A673 (cell line): ENCODE measurements around the gene EGFL6. TPM values are rescaled to one million over a fixed set of nuclear protein-coding genes. Genes with fewer than 3 reads are reported as not detected.

ENCODE experiments used
- BruUV-seq: library from RNA; stranded (reverse); fragments of 400-500 nt; replicated peaks from 2 replicates; lab custom pipeline; 2021; lab: Mats Ljungman, UMichigan
- CTCF ChIA-PET: fragments of 300-600 bp; sonication (Branson Sonifier 250); formaldehyde crosslinking; loops from one replicate; lab custom pipeline; 2022; ENCODE audit warnings: antibody characterized with exemption; lab: Charles Lee
- POLR2A ChIA-PET: fragments of 300-600 bp; sonication (Branson Sonifier 250); formaldehyde crosslinking; loops from one replicate; lab custom pipeline; 2022; ENCODE audit warnings: antibody characterized with exemption; ENCODE audit not compliant: low non-redundant PET; lab: Charles Lee
- DNase-seq: peaks from one replicate; pipeline ENCODE4 v3.0.0-alpha.2; 2015; ENCODE audit warnings: low spot score
- H3K27ac ChIP-seq: fragments of 200-600 bp; sonication (generic); 2 replicates; pipeline ENCODE4 v1.5.1; 2016; ENCODE audit warnings: mixed run types, low read depth, mild to moderate bottlenecking, mixed read lengths, antibody characterized with exemption, low read length; ENCODE audit not compliant: poor library complexity, severe bottlenecking
- H3K27me3 ChIP-seq: fragments of 200-600 bp; sonication (generic); replicated peaks from 2 replicates; pipeline ENCODE4 v1.6.1; 2017; ENCODE audit warnings: mixed run types, low read depth, mild to moderate bottlenecking, mixed read lengths, antibody characterized with exemption, low read length; ENCODE audit not compliant: insufficient read depth, poor library complexity
- H3K36me3 ChIP-seq: fragments of 200-600 bp; sonication (generic); 2 replicates; pipeline ENCODE4 v1.6.1; 2016; ENCODE audit warnings: mixed run types, mild to moderate bottlenecking, mixed read lengths, antibody characterized with exemption, low read length; ENCODE audit not compliant: insufficient read depth, poor library complexity, severe bottlenecking
- H3K4me1 ChIP-seq: fragments of 200-600 bp; sonication (generic); 2 replicates; pipeline ENCODE4 v1.6.1; 2017; ENCODE audit warnings: mixed run types, mild to moderate bottlenecking, mixed read lengths, antibody characterized with exemption, low read length; ENCODE audit not compliant: insufficient read depth, poor library complexity, severe bottlenecking
- H3K4me3 ChIP-seq: fragments of 200-600 bp; sonication (generic); 2 replicates; pipeline ENCODE4 v1.5.1; 2016; ENCODE audit warnings: low read depth, mixed run types, mild to moderate bottlenecking, mixed read lengths, low read length; ENCODE audit not compliant: poor library complexity, severe bottlenecking
- H3K9me3 ChIP-seq: fragments of 200-600 bp; sonication (generic); 2 replicates; pipeline ENCODE4 v1.6.1; 2016; ENCODE audit warnings: mixed run types, low read depth, mild to moderate bottlenecking, mixed read lengths, antibody characterized with exemption, low read length; ENCODE audit not compliant: poor library complexity, severe bottlenecking
- CTCF ChIP-seq: fragments of 300-800, 200-600 bp; sonication (generic); conservative IDR thresholded peaks from 2 replicates; pipeline ENCODE4 v1.5.1; 2017; ENCODE audit warnings: low read depth, mild to moderate bottlenecking, antibody characterized with exemption, low read length, moderate library complexity, mixed read lengths
- EZH2 ChIP-seq: fragments of 200-600 bp; sonication (generic); IDR thresholded peaks from 2 replicates; pipeline ENCODE4 v1.6.1; 2017; ENCODE audit warnings: borderline replicate concordance, low read depth, mild to moderate bottlenecking, mixed read lengths, antibody characterized with exemption, low read length; ENCODE audit not compliant: poor library complexity, severe bottlenecking
- intact Hi-C: fragments of 100-400 bp; cut with micrococcal nuclease; formaldehyde crosslinking; loops from one replicate; pipeline ENCODE4 v1.10.0; 2022; ENCODE audit not compliant: unreplicated experiment
- total RNA-seq: library from RNA; stranded (reverse); gene quantifications from 2 replicates; pipeline ENCODE4 v1.2.3, GENCODE V29; 2021

Gene EGFL6
- total RNA-seq, 1 experiment from 2014 or later = not detected

GRCh38 chrX:13649838-13650237 is 80.4 kb downstream of the EGFL6 start:
- Histone ChIP-seq H3K27me3 (no peaks in the 10 kb centered on the region), H3K4me3 (no peak overlapping the region), H3K27ac (no peak overlapping the region), H3K9me3 (no peaks in the 10 kb centered on the region), H3K4me1 (peaks cover 4% of the 10 kb centered on the region), H3K36me3 (no peaks in the 10 kb centered on the region)
- intact Hi-C loops = loop anchor here (5.0 to 10.0 kb wide), 2 partner anchors 82 to 675 kb away; partner anchors contain the start of genes OFD1, TMSB4X and TRAPPC2
- no peak for TF ChIP-seq EZH2
- no peak for TF ChIP-seq CTCF
- no TSS peak for BruUV-seq
- CTCF ChIA-PET = no interaction called here
- POLR2A ChIA-PET = no interaction called here
- no peak for DNase-seq

GRCh38 chrX:13650318-13650717 is 80.9 kb downstream of the EGFL6 start:
- ChIA-PET CTCF (no interaction called here), POLR2A (no interaction called here)
- H3K9me3 ChIP-seq = no peaks in the 10 kb centered on the region
- DNase-seq = no peak
- H3K27ac ChIP-seq = no peak overlapping the region
- TF ChIP-seq CTCF (no peak), EZH2 (no peak)
- peaks cover 4% of the 10 kb centered on the region for H3K4me1 ChIP-seq
- intact Hi-C loops = loop anchor here (5.0 kb wide), 1 partner anchor 82 kb away; the partner anchor contains the start of genes OFD1 and TRAPPC2
- H3K4me3 ChIP-seq = no peak overlapping the region
- no peaks in the 10 kb centered on the region for H3K36me3 ChIP-seq
- H3K27me3 ChIP-seq = no peaks in the 10 kb centered on the region
- BruUV-seq = no TSS peak

GRCh38 chrX:13651150-13651549 is 81.7 kb downstream of the EGFL6 start:
- TF ChIP-seq CTCF (no peak), EZH2 (no peak)
- DNase-seq = no peak
- Histone ChIP-seq H3K4me1 (peaks cover 4% of the 10 kb centered on the region), H3K27me3 (no peaks in the 10 kb centered on the region), H3K9me3 (no peaks in the 10 kb centered on the region), H3K4me3 (no peak overlapping the region), H3K27ac (no peak overlapping the region), H3K36me3 (no peaks in the 10 kb centered on the region)
- CTCF ChIA-PET = no interaction called here
- intact Hi-C loops = loop anchor here (5.0 kb wide), 1 partner anchor 81 kb away; the partner anchor contains the start of genes OFD1 and TRAPPC2
- BruUV-seq = no TSS peak
- POLR2A ChIA-PET = no interaction called here
